ENCODE data around the gene GPR61.

GPR61 gene

DNA sequence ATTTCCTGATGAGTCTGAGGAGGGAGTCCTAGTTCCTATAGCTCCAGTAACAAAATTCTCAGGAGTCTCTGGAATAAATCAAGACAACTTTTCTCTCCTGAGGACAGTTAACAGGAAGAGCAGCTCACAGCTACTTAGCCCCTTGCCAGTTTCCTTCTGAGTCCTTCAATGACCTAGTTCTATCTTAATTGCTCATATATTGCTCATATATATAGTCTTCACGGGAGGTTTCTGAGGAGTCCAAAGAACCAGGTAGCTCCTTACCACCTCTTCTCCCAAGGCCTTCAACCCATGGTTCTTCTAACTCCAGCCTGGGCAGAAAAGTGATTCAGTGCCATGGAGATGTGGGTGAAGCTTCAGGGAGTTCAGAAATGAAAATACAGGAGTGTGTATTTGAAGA lies 34.7 kb upstream of the GPR61 start:
- Histone ChIP-seq H3K27ac (replicated peaks) (no peak overlapping the region), H3K4me3 (replicated peaks; ENCODE audit: insufficient read depth, low read length) (no peak overlapping the region), H3K27me3 (ENCODE audit: insufficient read depth, poor library complexity, severe bottlenecking) (no peaks in the 10 kb centered on the region)
- DNase-seq (ENCODE audit: low read depth in 1 of 2, low spot score in 1 of 2) = no peak
- TF ChIP-seq SPI1 (IDR thresholded peaks at IDR 0.05; ENCODE audit: borderline replicate concordance, low read depth) = no peak
- TF ChIP-seq, protein P1, sequence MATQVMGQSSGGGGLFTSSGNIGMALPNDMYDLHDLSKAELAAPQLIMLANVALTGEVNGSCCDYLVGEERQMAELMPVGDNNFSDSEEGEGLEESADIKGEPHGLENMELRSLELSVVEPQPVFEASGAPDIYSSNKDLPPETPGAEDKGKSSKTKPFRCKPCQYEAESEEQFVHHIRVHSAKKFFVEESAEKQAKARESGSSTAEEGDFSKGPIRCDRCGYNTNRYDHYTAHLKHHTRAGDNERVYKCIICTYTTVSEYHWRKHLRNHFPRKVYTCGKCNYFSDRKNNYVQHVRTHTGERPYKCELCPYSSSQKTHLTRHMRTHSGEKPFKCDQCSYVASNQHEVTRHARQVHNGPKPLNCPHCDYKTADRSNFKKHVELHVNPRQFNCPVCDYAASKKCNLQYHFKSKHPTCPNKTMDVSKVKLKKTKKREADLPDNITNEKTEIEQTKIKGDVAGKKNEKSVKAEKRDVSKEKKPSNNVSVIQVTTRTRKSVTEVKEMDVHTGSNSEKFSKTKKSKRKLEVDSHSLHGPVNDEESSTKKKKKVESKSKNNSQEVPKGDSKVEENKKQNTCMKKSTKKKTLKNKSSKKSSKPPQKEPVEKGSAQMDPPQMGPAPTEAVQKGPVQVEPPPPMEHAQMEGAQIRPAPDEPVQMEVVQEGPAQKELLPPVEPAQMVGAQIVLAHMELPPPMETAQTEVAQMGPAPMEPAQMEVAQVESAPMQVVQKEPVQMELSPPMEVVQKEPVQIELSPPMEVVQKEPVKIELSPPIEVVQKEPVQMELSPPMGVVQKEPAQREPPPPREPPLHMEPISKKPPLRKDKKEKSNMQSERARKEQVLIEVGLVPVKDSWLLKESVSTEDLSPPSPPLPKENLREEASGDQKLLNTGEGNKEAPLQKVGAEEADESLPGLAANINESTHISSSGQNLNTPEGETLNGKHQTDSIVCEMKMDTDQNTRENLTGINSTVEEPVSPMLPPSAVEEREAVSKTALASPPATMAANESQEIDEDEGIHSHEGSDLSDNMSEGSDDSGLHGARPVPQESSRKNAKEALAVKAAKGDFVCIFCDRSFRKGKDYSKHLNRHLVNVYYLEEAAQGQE (IDR thresholded peaks at IDR 0.05; ENCODE audit: insufficient replicate concordance, low read depth) = no peak
- TF ChIP-seq, protein P2, sequence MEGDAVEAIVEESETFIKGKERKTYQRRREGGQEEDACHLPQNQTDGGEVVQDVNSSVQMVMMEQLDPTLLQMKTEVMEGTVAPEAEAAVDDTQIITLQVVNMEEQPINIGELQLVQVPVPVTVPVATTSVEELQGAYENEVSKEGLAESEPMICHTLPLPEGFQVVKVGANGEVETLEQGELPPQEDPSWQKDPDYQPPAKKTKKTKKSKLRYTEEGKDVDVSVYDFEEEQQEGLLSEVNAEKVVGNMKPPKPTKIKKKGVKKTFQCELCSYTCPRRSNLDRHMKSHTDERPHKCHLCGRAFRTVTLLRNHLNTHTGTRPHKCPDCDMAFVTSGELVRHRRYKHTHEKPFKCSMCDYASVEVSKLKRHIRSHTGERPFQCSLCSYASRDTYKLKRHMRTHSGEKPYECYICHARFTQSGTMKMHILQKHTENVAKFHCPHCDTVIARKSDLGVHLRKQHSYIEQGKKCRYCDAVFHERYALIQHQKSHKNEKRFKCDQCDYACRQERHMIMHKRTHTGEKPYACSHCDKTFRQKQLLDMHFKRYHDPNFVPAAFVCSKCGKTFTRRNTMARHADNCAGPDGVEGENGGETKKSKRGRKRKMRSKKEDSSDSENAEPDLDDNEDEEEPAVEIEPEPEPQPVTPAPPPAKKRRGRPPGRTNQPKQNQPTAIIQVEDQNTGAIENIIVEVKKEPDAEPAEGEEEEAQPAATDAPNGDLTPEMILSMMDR (IDR thresholded peaks at IDR 0.05; ENCODE audit: insufficient read depth, low read length) = no peak
- TF ChIP-seq GABPA (IDR thresholded peaks at IDR 0.05; ENCODE audit: low read depth) = no peak
- no peak for TF ChIP-seq POLR2AphosphoS5 (IDR thresholded peaks at IDR 0.05; ENCODE audit: low read depth)

DNA sequence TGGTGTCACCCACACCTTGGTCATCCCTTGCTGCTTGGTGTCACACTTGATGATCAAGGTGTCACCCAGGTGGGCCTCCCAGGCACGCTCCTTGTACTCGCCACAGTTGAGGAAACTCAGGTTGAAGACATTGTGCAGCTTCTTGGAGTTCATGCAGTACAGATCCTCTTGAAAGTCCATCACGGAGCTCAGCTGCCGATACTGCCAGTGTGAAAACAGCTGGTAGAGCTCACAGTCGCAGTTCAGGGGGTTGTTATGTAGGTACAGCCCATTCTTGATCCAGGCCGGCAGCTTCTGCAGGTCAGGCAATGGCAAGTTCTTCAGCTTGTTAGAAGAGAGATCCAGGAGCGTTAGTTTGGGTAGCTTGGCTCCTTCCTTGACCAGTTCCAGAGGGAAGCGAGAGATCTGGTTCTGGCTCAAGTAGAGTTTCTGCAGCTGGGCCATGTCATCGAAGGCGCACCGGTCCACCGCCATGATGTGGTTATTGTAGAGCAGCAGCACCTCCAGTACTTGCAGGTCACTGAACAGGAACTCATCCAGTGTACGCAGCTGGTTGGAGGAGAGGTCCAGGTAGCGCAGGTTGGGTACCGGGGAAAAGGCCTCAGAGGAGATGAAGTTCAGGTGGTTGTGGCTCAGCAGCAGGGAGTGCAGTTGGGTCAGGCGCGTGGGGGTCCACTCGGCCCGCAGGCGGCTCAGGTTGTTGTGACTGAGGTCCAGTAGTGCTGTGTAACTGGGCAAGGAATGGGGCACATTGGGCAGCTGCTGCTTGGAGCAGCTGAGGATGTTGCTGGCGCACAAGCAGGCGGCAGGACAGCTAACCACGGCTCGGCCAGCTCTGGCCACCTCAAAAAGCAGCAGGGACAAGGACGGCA lies 31.4 kb upstream of the GPR61 start:
- Histone ChIP-seq H3K27me3 (ENCODE audit: insufficient read depth, poor library complexity, severe bottlenecking) (no peaks in the 10 kb centered on the region), H3K4me3 (replicated peaks; ENCODE audit: insufficient read depth, low read length) (no peak overlapping the region)

DNA sequence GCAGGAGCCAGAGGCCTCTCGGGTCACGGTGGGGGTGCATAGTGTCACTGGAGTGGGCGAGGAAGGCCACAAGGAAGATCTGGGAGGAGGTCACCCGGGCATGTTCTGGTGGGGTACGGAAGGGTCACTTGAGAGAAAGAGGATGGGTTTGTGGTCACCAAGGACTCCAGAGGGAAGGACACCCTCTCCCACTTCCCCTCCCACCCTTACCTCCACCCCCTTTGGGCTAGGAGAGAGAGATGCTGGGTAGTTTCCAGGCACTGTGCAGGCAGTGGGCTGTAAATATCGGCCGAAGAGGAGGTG lies 30.8 kb upstream of the GPR61 start:
- no peak for DNase-seq (ENCODE audit: low read depth in 1 of 2, low spot score in 1 of 2)
- no peak overlapping the region for H3K27ac ChIP-seq (replicated peaks)
- TF ChIP-seq, protein P2 (IDR thresholded peaks at IDR 0.05; ENCODE audit: insufficient read depth, low read length) = no peak
- TF ChIP-seq, protein P1 (IDR thresholded peaks at IDR 0.05; ENCODE audit: insufficient replicate concordance, low read depth) = no peak
- no peak for TF ChIP-seq GABPA (IDR thresholded peaks at IDR 0.05; ENCODE audit: low read depth)
- no peak for TF ChIP-seq POLR2AphosphoS5 (IDR thresholded peaks at IDR 0.05; ENCODE audit: low read depth)
- no peak for TF ChIP-seq SPI1 (IDR thresholded peaks at IDR 0.05; ENCODE audit: borderline replicate concordance, low read depth)
- H3K27me3 ChIP-seq (ENCODE audit: insufficient read depth, poor library complexity, severe bottlenecking) = no peaks in the 10 kb centered on the region
- peak overlapping the region; percentile 53 for H3K4me3 ChIP-seq (replicated peaks; ENCODE audit: insufficient read depth, low read length)

More for the DNA sequence above, 31.4 kb upstream of the GPR61 start:
- no peak overlapping the region for H3K27ac ChIP-seq (replicated peaks)
- TF ChIP-seq, protein P1 (IDR thresholded peaks at IDR 0.05; ENCODE audit: insufficient replicate concordance, low read depth) = no peak
- TF ChIP-seq POLR2AphosphoS5 (IDR thresholded peaks at IDR 0.05; ENCODE audit: low read depth) (no peak), GABPA (IDR thresholded peaks at IDR 0.05; ENCODE audit: low read depth) (no peak), SPI1 (IDR thresholded peaks at IDR 0.05; ENCODE audit: borderline replicate concordance, low read depth) (no peak)
- TF ChIP-seq, protein P2 (IDR thresholded peaks at IDR 0.05; ENCODE audit: insufficient read depth, low read length) = no peak
- no peak for DNase-seq (ENCODE audit: low read depth in 1 of 2, low spot score in 1 of 2)

Data from HL-60 (cell line).